ENCODE results near the gene ESYT2.

- TF ChIP-seq CTCF (conservative IDR thresholded peaks at IDR 0.05 in 1 of 2, IDR thresholded peaks at IDR 0.05 in 1 of 2; ENCODE audit: low read depth in 1 of 2, low read length in 2 of 2) (no peak), EZH2 (IDR thresholded peaks at IDR 0.05; ENCODE audit: low read length, missing control alignments) (no peak)
These were observed 39.5 kb downstream of the ESYT2 start for GRCh38 chr7:158789842-158790241.

Data from fibroblast of lung (primary cell).